CMK (cell line): ENCODE data around the gene PRKCZ.

Experiments used
- DNase-seq: peaks from one replicate; pipeline ENCODE4 v3.0.0-alpha.2; 2010; ENCODE audit warnings: low read depth

Gene PRKCZ

DNA sequence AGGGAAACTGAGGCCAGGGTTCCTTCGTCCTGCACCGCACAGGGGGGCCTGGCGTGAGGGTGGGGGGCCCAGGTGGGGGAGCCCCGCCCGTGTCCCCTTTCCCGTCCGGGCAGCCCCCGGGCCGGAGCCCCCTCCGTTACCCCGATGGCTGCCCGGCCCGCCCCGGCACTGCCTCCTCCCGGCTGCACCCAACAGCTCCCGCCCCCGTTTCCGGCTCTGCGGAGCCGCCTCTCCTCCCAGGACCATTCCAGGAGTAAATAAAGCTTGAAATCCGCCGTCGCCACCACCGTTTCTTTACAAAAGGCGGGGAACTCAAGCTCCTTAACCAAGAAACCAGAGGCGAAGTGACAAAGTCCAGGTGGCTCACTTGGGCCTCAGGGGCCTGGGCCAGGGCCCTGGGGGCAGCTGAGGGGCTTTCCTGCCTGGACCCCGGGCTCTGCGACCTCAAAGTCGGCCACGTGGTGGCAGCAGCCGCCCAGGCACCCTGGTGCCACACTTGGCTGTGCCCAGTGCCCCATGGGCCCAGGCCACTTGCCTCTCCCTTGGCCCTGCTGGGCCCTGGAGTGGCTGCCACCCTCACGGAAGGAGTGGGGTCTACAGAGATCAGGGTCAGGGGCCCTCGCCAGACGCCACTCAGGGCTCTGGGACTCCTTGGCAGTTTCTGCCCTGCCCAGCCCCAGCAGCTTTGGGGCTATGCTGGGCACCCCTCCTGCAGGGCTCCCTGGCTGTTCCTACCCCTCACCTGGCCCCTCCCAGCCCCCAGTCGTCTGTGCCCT is 144.9 kb downstream of the PRKCZ start:
- peak; percentile 65 for DNase-seq

DNA sequence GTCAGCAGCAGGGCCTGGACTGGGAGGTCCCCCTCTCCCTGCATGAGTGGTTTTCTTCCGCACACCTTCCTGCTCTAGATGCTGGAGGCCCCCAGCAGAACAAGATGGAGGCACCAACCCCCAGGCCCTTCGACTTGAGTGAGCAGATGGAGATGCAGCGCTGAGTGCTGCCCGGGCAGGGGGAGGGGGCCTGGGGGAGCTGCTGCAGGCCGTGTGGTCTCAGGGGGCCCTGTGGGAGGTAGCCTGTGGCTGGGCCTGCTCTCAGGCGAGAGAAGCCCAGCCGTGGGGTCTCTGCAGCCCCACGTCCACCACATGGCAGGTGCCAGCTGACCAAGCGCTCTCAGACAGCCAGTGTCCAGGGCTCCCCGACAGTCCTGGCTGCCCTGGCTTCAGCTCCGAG is 145.6 kb downstream of the PRKCZ start:
- no peak for DNase-seq

DNA sequence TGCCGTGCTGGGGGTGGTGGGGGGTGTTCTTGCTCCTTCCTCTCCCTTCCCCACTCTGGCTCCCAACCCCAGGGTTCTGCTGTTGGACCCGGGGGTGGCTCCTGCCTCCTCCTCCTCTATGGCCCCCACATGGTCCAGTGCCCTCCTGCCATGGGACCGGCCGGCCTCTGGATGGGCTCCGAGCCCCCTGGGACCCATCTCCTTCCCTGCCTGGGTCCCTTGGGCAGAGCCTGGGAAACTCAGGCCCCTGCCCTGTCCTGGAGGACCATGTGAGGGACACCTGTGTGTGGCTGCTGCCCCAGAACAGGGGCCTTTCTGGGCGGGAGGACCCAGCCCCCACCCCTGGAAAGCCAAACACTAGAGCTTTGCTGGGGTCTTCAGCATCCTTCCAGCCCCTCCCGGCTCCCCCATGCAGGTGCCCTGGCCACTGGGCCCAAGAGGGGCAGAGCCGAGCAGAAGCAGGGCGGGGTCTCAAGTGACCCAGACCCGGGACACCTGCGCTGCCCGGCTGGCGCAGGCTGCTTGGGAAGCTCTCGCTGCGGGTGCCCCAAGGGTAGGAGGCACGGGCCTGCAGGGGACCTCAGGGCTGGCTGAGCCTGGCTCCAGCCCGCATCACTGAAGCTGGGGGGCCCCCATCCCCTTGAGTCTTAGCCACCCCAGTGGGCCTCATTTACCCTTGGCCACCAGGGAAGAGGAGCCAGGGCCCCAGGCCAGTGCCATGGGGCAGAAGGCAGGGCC is 146.9 kb downstream of the PRKCZ start:
- DNase-seq, result no peak

DNA sequence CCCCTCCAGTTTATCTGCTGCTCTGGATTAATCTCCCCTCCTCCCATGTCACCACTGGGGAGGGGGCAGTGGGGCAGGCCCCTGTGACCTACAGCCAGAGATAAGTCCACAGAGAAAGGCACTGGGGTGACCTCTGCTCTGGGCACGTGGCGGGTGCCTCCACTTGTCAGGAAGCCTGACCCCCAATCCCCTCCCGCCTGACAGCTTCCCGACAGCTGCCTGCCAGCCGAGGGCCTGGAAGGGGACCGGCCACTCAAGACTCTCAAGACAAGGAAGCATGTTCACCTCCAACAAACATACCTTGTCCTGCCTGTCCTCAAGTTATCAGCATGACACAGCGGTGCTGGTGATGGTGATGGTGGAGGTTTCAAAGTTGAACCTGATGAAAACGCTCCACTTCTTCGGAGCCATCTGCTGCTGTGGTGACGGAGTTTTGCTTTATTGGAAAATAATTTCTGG is 147.5 kb downstream of the PRKCZ start:
- DNase-seq, result no peak

DNA sequence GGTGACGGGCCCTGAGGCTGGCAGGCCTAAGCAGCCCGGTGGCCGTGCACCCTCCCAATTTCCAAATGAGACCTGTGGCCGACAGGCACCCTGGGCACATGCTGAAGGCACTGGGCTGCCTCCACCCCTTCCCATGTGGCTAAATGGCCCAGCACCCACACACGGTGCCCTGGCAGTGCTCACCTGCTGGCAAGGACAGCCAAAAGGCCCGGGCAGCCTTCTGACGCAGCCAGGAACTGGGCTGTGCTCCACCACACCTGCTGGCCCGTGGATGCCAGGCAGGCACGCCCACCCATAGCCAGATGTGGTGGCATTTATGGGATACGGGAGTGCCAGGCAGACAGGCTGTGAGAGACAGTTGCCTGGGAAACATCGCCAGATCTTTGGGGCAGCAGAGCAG is 148.4 kb downstream of the PRKCZ start:
- DNase-seq, result no peak

DNA sequence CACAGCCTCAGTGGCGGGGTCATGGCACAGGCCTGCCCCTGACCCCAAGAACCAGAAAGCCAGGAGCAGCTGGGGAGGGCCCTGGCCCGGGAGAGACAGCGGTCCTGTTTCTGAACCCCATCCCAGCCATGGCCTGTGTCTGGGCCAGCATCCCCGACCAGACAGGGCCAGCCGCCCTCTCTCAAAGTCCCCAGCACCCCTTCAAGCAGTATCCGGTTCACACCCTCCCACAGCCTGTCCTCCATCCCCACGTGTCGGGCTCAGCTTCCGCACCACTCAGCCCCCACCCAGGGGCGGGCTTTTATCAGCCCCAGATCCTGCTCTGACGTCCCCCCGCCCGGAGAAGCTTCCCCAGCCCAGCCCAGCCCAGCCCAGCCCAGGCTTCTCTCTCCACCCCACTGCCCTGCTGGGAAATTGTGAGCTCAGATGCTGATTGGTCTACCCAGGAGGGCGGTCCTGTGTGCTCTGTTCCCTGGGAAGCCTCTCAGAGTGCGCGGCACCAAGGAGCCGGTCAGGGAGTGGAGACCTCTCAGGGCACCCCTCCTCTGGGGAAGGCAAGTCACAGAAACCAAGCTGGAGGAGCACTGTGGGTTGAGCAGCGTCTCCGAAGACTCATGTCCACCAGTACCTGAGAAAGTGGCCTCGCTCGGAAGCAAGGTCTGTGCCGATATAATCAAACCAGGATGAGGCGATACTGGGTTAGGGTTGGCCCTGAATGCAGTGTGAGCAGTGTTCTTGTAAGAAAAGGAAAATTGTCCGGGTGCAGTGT is 149.0 kb downstream of the PRKCZ start:
- DNase-seq, result peak; percentile 96

DNA sequence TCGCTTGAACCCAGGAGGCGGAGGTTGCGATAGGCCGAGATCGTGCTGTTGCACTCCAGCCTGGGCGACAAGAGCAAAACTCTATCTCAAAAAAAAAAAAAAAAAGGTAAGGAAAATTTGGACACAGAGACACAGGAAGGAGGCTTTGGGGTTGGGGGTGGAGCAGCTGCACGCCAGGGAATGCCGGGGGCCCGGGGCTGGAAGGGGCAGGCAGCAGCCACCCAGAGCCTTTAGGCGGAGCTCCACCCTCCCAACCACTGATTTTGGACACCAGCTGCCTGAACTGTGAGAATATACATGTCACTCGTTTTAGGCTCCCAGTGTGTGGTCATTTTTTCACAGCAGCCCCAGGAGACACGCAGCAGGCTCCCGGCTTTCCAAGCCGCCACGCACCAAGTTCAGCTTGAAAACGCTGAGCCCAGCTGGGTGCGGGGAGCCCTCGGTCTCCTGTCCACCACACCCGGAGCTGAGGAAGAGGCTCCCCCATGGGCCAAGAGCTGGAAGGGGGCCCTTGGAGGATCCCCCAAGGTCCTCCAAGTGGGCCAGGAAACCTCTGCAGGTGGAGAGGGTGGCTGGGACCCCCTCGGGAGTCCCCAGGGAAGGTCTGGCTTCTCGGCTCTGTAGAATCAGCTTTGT is 150.2 kb downstream of the PRKCZ start:
- no peak for DNase-seq

DNA sequence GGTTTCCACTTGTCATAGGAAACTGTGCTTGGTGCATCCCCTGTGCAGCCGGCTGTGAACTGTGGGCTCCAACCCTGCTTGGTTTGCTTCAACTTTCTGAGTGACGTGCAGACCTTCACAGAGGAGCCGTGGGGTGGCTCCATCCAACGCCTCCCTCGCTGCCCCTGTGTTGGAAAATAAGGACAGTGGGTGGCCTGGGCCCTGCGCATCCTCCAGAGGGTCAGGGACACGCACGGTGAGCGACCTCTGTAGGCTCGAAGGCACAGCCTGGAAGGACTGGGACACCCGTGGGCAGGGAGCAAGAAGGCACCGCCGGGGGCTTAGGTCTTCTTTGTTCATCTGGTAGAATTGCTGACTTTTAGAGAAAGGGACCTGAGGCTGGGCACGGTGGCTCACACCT is 150.9 kb downstream of the PRKCZ start:
- no peak for DNase-seq

DNA sequence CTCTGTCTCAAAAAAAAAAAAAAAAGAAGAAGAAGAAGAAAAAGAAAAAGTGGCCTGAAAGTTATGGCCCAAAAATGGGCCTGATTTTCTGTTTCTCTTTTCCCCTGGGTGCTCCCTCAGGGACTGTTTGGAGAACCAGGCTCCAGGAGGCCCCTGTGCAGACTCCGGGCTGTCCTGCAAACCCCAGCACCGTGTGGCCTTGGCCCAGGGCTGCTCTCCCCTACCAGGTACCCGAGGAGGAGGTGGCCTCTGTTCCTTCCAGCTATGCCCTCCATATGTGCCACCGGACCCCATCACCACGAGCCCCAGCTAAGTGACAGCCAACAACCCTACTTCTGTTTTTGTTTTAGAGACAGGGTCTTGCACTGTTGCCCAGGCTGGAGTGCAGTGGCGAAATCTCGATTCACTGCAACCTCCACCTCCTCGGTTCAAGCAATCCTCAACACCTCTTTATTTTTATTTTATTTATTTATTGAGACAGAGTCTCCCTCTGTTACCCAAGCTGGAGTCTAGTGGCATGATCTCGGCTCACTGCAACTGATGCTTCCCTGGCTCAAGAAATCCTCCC is 151.9 kb downstream of the PRKCZ start:
- DNase-seq, result no peak

DNA sequence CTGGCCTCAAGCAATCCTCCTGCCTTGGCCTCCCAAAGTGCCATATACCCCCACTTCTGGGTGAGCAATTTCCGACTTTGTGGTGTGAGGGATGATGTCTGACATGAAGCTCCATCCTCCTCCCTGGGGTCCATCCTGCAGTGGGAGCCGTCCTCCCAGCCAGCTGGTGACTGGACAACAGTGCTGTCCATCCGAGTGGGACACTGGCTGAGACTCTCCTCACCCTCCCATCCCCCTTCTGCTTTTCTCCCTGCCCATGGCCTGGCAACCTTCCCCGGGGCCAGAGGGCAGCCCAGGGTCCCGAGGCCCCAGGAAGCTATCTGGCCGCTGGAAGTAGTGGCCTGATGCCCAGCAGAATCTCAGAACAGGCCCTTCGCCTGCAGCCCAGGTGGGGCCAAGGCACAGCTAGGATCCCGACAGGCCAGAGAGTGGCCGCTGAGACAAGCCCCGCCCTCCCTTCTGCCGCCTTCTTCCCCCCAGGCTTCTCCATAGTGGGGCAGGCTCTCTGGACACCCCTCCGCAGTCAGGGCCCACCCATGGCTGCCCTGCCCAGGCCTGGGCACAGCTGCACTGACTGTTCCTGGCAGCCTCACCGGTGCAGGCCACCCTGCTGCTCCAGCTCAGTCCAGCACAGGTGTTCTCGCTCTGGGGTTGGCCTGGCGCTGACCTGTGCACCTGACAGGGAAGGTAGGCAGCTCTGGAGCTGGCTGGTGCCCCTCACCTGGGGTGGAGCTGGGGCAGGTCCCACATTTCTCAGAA is 152.8 kb downstream of the PRKCZ start:
- no peak for DNase-seq

DNA sequence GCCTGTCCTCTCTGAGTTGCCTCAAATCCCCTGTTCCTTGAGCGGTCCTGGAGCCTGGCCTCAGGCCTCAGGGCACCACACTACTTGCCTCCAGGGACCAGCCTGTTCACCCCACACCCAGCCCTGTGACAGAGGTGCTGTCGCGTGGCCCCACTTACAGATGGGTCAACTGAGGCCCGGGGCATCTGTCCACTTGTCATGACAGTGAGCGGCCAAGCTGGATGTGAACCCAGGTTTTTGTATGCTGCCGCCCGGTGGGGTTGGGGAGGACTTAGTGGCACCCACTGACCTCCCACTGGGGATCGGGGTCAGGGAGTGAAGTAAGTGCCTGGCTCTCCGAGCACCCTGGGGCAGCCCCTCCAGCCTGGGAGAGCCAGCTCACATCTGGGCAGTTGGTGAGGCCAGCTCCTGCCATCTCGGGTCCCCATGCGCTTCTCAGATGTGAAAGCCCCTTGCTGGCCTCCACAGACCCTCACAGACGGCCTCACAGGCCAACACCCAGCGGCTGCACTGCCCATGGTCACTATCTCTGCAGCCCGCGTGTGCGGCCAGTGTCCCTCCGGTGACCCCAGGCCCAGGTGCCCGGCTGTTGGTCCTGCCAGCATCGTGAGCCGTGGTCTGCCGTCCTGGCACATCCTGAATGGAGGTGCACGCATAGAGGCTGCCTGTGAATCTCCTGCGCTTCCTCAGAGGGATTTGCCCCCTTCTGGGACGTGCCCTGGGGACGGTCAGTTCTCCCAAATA is 153.6 kb downstream of the PRKCZ start:
- DNase-seq, result no peak

DNA sequence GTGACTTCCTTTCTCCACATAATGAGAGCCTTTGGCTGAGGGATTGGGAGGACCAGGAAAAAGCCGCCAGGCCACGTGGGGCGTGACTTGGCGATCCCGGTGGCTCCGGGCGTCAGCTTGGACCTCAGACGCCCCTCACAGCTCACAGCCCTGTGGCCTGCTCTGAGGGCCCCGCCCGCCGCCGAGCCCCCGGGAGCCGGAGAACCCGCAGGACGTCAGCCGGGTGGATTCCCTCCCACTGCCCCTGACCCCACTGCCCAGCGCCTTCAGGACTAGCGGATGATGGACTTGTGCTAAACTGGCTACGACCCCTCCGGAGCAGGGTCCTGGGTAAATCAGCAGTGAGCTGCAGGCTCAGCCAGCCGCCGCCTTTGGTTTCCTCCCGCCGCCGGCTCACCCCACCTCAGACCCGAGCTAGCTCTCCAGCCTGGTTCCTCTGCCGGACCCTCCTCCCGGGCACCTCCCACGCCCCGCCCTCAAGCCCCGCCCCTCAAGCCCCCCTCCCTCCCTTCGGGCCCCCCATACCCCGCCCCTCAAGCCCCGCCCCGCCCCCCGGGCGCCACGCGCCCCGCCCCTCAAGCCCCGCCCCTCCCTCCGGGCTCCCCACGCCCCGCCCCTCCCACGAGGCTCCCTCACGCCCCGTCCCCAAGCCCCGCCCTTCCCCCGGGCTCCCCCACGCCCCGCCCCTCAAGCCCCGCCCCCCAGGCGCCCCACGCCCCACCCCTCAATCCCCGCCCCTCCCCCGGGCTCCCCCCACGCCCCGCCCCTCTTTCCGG is 154.4 kb downstream of the PRKCZ start:
- DNase-seq, result peak; percentile 80

DNA sequence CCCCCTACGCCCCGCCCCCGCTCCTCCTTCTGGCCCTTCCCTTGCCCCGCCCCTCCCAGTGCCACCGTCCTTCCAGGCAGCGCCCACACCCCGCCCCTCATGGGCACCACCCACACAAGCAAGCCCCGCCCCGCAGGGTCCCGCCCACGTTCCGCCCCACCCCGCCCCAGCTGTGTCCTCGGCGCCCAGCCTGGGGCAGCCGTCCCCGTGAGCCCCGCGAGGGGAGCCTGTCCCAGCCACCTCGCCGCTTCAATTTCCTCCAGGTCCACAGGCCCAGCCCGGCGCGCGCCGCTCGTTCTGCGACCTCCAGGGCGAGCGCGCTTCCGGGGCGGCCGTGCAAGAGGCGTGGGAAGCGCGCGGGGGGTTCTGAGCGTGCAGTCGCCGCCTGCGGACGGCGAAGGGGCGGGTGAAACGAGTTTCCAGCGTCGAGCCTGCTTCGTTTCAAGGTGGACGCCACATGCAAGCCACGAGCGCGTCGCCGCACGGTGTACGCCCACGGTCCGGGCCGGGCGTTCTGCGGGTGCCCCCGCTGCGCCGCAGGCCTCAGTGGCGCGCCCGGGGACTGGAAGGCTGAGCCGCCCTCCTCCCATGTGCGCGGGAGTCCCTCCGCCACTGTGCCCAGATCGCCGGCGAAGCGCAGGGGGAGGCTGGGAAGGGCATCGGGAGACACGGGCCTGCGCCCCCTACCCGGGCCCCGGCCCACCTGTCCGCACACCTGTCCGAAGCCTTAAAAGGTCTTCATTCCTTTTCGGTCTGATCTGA is 155.2 kb downstream of the PRKCZ start:
- peak; percentile 93 for DNase-seq

DNA sequence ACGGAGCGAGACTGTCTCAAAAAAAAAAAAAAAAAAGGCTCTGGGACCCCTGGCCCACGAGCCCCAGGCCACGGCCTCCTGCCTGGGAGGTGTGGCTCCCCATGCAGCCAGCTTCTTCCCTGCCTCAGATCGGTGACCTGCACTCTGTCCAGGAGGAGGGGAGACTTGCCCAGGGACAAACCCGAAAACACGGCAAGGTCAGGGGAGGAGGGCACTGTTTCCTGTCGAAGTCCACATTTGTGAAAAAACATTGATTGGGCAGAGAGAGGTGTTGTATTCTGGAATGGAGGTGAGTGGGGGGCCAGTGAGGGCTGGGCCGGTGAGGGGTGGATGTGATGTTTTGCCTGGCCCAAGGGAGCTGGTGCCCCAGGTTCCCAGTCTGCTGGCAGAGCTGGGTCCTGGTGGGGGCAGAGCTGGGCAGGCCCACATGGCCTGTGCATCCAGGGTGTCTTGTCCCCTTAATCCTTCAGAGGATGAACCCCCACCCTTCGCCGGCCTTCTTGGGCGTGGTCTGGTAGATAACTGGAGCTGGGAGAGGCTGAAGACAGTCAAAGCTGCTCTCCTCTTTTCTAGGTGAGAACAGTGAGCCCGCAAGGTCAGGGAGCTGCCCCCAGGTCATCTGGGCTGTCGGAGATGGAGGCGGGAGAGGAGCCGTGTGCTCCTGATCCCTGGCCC is 156.7 kb downstream of the PRKCZ start:
- no peak for DNase-seq

DNA sequence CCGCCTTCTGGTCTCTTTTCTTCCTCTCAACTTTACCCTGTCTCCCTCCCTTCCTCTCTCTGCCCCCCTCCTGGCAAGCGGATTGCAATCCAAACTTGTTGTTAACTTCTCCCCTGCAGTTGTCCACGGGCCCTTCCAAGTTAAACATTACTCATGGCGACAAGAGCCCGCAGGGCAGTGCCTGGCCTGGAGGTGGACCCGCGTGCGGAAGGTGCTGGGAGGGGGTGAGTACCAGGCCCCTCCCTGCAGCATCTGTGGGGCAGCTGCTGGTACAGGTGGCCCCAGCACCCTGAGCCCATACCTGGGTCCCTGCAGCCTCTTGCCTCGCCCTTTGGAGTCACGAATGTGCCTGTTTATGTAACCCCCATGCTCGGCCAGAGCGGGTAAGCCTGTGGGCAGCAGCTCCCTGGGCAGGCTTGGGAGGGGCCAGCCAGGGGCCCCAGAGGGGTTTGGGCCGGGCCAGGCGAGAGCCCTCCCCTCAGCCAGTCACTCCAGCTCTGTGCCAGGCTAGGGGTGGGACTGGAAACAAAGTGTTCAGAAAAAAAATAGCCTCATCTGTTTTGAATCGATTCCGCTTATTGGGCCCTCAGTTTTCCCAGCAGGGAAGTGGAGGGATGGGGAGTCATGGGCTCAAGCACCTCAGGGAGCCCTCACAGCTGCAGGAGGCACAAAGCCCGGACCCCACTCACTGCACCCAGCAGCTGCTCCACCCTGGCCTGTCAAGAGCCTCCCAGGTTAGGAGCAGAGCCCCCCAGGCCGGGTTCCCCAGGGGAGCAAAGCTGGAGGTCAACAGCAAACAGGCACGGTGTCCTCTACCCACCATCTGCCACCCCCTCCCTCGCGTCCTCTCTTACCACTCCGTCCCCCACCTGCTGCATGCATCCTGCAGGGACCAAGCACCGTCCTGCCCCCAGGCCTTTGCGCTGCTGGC is 158.4 kb downstream of the PRKCZ start:
- no peak for DNase-seq

DNA sequence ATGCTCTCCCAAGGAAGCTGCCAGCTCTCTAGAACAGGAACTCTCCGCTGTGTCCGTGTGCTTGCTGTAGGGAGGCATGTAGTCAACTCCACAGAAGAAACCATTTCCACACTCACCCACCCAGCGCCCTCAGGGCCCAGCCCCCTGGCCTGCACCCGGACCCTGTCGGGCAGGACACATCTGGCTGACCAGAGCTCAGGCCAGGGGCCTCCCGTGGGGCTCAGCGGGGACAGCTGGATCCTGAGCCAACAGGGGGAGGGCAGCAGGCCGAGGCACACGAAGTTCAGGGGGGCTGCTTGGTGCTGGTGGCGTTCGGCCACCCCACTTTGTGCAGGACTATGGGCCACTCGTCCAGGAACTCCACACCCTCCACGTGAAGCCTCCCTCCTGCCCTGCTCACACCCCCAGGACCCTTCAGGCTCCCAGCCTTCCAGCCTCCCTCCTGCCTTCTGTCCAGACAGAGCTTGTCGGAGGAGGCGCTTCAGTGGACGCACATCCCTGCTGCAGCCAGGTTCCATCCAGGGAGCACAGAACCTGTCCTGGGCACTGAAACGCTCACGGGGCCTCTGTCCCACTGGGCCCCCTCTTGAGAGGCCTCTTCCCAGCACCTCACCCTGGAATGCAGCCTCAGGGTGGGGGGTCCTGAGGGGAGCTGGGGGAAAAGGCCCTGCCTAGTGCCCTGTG is 159.3 kb downstream of the PRKCZ start:
- DNase-seq, result no peak
